NCI-H82 (cell line): Measurements from ENCODE around the gene SH3BGRL.
"Not testable (repeated sequence)": the region's sequence is repeated elsewhere in the genome, so short reads cannot be mapped to it uniquely, and the experiment has no call there.

Source experiments
- DNase-seq: peaks from one replicate; lab custom pipeline; 2025; lab: John Stamatoyannopoulos, UW

SH3BGRL gene

DNA sequence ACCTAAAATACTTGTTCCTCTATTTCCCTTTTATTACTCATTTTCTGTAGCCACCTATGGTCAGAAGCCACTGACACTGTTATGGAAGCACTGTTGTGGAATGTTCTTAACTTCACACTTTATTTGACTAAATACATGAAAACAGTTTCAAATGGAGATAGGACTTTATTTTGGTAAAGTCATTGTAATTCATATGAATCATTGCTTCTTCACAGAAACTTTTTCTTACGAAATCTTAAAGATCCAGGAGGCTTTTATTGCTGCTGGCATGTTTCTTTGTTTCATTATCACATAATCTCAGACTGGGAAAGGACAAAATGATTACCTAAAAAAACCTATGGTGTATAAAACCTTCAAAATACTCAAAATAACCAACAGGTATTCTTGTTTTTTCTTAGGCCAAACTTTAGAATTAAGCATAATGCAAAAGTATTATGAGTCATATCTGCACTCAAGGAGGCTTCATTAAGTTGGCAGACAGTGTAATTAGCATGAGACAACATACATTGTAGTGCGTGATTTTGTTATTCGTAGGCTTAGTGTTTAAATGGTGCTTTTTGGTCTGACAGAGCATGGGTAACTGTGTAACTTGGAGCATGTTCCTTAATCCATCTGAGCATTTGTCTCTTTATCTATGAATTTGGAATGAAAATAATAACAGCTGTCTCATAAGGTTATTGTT, 58.0 kb downstream of the SH3BGRL start:
- DNase-seq, result no peak

DNA sequence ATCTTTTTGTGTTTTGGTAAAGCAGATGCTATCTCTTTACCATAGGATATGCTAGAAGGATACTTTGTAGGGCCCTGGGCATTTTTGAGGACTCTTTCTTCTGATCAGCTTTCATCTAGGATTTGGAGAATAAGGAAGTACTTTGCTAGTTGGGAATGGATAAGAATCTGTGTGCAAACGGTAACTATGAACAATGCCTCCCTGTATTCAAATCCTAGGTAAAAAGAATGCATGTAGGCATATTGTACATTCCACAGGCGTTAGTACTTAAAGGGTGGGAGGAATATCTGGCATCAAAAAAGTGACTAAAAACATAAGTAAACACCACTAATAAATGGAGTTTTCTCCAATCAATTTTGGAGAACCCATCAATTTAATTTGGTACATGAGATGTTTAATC, 59.7 kb downstream of the SH3BGRL start:
- no peak for DNase-seq

DNA sequence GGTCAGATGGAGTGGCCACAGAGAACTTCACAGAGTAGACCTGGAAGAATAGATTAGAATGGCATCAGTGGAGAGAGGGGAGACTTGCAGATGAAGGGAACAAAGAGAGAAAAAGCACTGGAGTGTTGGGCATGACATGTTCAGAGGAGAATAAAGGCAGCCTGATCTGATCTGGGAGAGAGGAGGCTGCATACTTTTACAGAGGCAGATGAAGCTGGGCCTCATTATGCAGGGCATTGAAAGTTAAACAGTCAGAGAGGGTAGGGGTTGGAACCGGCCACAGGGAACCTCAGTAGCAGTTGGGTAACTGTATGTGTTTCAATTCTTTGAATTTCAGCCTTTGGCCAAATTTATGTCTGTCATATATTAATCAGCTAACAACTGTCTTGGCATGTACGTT, 61.2 kb downstream of the SH3BGRL start:
- no peak for DNase-seq

- DNase-seq, result peak; percentile 66
These were observed 76.7 kb downstream of the SH3BGRL start for GRCh38 chrX:81278616-81279015.

GRCh38 chrX:81280148-81280547, 78.2 kb downstream of the SH3BGRL start:
- DNase-seq, result peak; percentile 0

- DNase-seq, result no peak
These were observed 84.2 kb downstream of the SH3BGRL start for GRCh38 chrX:81286075-81286474.

GRCh38 chrX:81286608-81287007, 84.7 kb downstream of the SH3BGRL start:
- no peak for DNase-seq

- no peak for DNase-seq
These were observed 90.1 kb downstream of the SH3BGRL start for GRCh38 chrX:81291996-81292395.

- no peak for DNase-seq
These were observed 92.2 kb downstream of the SH3BGRL start for GRCh38 chrX:81294101-81294500.

DNA sequence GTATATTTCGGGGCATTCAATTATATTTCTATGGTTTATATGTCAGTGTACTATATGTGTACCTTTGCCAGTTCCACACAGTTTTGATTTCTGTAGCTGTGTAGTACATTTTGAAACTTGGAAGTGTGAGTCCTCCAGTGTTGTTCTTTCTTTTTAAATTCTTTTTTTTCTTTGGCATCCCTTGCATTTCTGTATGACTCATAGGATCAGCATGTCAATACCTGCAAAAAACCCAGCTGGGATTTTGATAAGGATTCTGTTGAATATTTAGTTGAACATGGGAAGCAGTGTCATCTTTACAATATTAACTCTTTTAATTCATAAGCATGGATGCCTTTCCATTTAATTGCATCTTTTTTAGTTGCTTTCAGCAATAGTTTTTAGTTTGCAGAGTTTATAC, 100.0 kb downstream of the SH3BGRL start:
- no peak for DNase-seq

DNA sequence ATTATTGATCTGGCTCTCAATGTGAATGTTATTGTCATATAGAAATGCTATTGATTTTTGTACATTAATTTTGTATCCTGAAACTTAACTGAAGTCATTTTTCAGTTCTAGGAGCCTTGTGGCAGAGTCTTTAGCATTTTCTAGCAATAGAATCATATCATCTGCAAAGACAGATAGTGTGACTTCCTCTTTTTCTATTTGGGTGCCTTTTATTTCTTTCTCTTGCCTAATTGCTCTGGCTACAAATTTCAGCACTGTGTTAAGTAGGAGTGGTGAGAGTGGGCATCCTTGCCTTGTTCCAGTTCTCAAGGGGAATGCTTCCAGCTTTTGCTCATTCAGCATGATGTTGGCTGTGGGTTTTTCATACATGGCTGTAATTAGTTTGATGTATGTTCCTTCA, 102.7 kb downstream of the SH3BGRL start:
- DNase-seq, result no peak

GRCh38 chrX:81305240-81305639, 103.3 kb downstream of the SH3BGRL start:
- DNase-seq, result no peak

DNA sequence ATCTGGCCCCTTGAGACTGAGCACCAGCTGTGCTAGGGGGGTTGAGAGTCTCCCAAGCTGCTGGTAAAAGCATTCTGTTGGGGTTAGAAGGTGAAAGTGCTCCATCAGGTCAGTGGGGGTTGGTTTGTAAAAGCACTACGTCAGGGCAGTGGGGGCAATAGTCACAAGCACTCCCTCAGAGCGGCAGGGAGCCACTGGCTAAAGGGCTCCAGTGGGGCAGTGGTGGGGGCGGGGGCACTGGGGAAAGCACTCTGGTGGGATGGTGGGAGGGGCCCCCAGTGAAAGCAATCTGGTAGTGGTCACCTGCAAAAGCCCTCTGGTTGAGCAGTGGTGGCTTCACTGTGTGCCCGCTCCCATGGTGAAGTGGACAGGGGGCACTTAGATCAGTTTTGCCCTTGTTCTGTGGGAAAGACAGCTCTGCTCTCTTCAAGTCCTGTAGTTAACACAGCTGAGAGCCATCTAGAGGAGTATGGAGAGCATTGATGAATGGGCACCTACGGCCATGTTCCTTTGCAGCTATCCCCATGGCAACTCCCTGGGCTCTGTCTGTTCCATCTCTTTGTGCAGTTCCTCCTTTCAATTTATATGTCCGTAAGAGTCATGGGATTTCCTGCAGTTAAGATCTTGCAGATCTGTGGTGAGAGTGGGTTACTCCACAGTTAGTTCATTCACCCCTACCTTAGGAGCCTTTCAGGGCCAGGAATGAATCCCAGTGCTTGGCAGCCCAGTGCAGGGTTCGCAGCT, 106.4 kb downstream of the SH3BGRL start:
- peak; percentile 82 for DNase-seq

DNA sequence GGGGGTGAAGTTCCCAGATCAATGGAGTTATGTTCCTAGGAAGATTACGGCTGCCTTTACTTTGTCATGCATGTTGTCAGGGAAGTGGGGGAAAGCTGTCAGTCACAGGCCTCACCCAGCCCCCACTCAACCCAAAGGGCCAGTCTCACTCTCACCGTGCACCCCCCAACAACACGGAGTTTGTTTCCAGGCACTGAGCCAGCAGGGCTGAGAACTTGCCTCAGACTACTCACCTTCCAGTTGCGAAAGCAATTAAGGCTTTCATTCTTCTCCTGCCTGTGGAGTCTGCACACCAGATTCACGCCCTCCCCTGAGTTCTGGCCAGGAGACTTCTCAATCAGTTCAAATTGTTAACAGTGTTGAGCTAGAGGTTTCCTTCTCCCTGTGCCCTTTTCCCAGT, 114.3 kb downstream of the SH3BGRL start:
- no peak for DNase-seq

GRCh38 chrX:81331653-81332052, 129.8 kb downstream of the SH3BGRL start:
- not testable (repeated sequence) for DNase-seq

DNA sequence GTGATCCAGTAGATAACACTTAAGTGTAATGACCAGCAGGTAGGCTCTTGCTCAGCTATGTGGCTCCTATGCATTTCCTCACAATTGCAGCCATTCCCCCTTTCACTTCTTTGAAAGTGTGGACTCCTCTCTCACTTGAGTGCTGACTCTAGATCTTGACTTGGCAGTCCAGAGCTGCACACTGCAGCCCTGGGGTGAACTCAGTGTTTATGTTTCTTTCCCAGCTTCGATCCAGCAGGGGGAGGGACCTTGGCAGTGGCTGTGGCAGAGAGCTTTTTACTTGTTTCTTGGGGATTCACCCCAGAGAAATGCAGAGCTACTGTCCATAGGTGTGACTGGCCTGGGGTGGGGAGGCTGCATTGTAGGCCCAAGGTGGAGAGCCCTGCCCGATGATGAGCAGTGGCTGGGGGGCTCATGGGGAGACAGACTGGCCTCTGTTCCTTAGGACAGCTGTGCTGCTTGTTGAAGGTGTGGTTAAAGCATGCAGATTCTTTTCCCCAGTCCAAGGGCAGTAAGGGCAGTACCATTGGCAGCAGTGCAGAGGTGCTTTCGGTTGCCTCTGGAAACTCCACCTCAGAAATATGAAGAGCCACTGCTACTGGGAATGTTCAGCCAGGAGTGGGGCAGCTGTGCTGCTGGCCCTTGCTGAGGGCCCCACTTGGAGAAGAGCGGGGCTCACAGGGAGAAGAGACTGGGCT, 134.7 kb downstream of the SH3BGRL start:
- DNase-seq, result no peak

- DNase-seq, result no peak
These were observed 135.9 kb downstream of the SH3BGRL start for GRCh38 chrX:81337805-81338204.

- DNase-seq, result no peak
These were observed 137.0 kb downstream of the SH3BGRL start for GRCh38 chrX:81338924-81339323.

DNA sequence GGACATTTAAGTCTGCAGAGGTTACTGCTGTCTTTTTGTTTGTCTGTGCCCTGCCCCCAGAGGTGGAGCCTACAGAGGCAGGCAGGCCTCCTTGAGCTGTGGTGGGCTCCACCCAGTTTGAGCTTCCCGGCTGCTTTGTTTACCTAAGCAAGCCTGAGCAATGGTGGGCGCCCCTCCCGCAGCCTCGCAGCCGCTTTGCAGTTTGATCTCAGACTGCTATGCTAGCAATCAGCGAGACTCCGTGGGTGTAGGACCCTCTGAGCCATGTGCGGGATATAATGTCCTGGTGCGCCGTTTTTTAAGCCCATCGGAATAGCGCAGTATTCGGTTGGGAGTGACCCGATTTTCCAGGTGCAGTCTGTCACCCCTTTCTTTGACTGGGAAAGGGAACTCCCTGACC, 143.4 kb downstream of the SH3BGRL start:
- not testable (repeated sequence) for DNase-seq
